Neural cell (in vitro differentiated cells): ENCODE data around the gene INTS11.

Source experiments
- EP300 ChIP-seq: fragments of 450-650 bp; conservative IDR thresholded peaks from 2 replicates; pipeline ENCODE4 v1.6.1; 2014; ENCODE audit warnings: antibody characterized with exemption, mild to moderate bottlenecking, moderate library complexity; ENCODE audit not compliant: poor library complexity, severe bottlenecking
- EZH2 ChIP-seq: fragments of 200-600, 300-800 bp; shearing (Covaris generic), sonication (generic); IDR thresholded peaks from 2 replicates; pipeline ENCODE4 v1.6.1; 2014; ENCODE audit warnings: antibody characterized with exemption, low read length, borderline replicate concordance, mild to moderate bottlenecking; ENCODE audit not compliant: insufficient read depth, poor library complexity, severe bottlenecking
- MXI1 ChIP-seq: fragments of 450-650 bp; conservative IDR thresholded peaks from 2 replicates; pipeline ENCODE4 v1.6.1; 2014; ENCODE audit warnings: antibody characterized with exemption, mild to moderate bottlenecking; ENCODE audit not compliant: poor library complexity, severe bottlenecking
- POLR2AphosphoS5 ChIP-seq: IDR thresholded peaks from 2 replicates; pipeline ENCODE4 v1.6.1; 2012
- RAD21 ChIP-seq: fragments of 450-650 bp; conservative IDR thresholded peaks from 2 replicates; pipeline ENCODE4 v1.6.1; 2014; ENCODE audit warnings: antibody characterized with exemption, mild to moderate bottlenecking, moderate library complexity
- TAF1 ChIP-seq: IDR thresholded peaks from 2 replicates; pipeline ENCODE4 v1.6.1; 2012; ENCODE audit warnings: low read depth
- TF ChIP-seq, protein P1 (sequence below): fragments of 450-650 bp; IDR thresholded peaks from 2 replicates; pipeline ENCODE4 v1.5.1; 2014; ENCODE audit warnings: antibody characterized with exemption, mild to moderate bottlenecking, moderate library complexity; ENCODE audit not compliant: poor library complexity, severe bottlenecking

GRCh38 chr1:1322418-1322817, 2.0 kb downstream of the INTS11 start:
- no peak for TF ChIP-seq EZH2
- no peak for TF ChIP-seq EP300
- TF ChIP-seq, protein P1, sequence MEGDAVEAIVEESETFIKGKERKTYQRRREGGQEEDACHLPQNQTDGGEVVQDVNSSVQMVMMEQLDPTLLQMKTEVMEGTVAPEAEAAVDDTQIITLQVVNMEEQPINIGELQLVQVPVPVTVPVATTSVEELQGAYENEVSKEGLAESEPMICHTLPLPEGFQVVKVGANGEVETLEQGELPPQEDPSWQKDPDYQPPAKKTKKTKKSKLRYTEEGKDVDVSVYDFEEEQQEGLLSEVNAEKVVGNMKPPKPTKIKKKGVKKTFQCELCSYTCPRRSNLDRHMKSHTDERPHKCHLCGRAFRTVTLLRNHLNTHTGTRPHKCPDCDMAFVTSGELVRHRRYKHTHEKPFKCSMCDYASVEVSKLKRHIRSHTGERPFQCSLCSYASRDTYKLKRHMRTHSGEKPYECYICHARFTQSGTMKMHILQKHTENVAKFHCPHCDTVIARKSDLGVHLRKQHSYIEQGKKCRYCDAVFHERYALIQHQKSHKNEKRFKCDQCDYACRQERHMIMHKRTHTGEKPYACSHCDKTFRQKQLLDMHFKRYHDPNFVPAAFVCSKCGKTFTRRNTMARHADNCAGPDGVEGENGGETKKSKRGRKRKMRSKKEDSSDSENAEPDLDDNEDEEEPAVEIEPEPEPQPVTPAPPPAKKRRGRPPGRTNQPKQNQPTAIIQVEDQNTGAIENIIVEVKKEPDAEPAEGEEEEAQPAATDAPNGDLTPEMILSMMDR: no peak
- TF ChIP-seq POLR2AphosphoS5: no peak
- TF ChIP-seq MXI1: no peak
- no peak for TF ChIP-seq RAD21
- no peak for TF ChIP-seq TAF1
